Subcutaneous abdominal adipose tissue (tissue), 5 donors: Measurements from ENCODE around the gene ZKSCAN8.

Source experiments
- H3K27ac ChIP-seq: one replicate; pipeline ENCODE4 v1.7.0; 2013; ENCODE audit warnings: low read depth, mild to moderate bottlenecking, inconsistent platforms, low read length, moderate library complexity
- H3K27me3 ChIP-seq, 5 donors: one replicate each; pipeline ENCODE4 v1.7.0; 2013; ENCODE audit warnings: low read length in 5 of 5, inconsistent platforms in 1 of 5; ENCODE audit not compliant: control insufficient read depth in 5 of 5, insufficient read depth in 4 of 5
- H3K36me3 ChIP-seq, 5 donors: one replicate each; pipeline ENCODE4 v1.7.0; 2013; ENCODE audit warnings: low read length in 5 of 5; ENCODE audit not compliant: control insufficient read depth in 5 of 5, insufficient read depth in 5 of 5
- H3K4me1 ChIP-seq, 5 donors: one replicate each; pipeline ENCODE4 v1.7.0; 2013; ENCODE audit warnings: low read length in 5 of 5, mild to moderate bottlenecking in 3 of 5, moderate library complexity in 1 of 5; ENCODE audit not compliant: control insufficient read depth in 5 of 5, insufficient read depth in 5 of 5
- H3K4me3 ChIP-seq, 5 donors: one replicate each; pipeline ENCODE4 v1.7.0; 2013; ENCODE audit warnings: low read length in 5 of 5, low read depth in 1 of 5
- H3K9ac ChIP-seq, 5 donors: one replicate each; pipeline ENCODE4 v1.7.0; 2013; ENCODE audit warnings: low read length in 5 of 5, mild to moderate bottlenecking in 4 of 5, moderate library complexity in 3 of 5
- H3K9me3 ChIP-seq, 5 donors: one replicate each; pipeline ENCODE4 v1.7.0; 2013; ENCODE audit warnings: low read length in 5 of 5; ENCODE audit not compliant: control insufficient read depth in 5 of 5
- donor health status: healthy.
- donor health status: healthy.
- donor health status: healthy.
- donor health status: healthy.
- donor health status: healthy.

Gene ZKSCAN8

GRCh38 chr6:28158318-28158717, 16.6 kb downstream of the ZKSCAN8 start:
- Histone ChIP-seq H3K36me3 (peaks cover 23 to 50% (median 38%) of the 10 kb centered on the region in 5 donors), H3K9me3 (no peaks in the 10 kb centered on the region)

GRCh38 chr6:28159029-28159607, 17.4 kb downstream of the ZKSCAN8 start:
- Histone ChIP-seq H3K27ac (no peak overlapping the region), H3K9ac (no peak overlapping the region), H3K9me3 (no peaks in the 10 kb centered on the region), H3K27me3 (no peaks in the 10 kb centered on the region), H3K4me1 (peaks cover 0 to 17% (median 13%) of the 10 kb centered on the region in 5 donors), H3K4me3 (no peak overlapping the region), H3K36me3 (peaks cover 15 to 42% (median 30%) of the 10 kb centered on the region in 5 donors)

More at GRCh38 chr6:28158318-28158717, 16.6 kb downstream of the ZKSCAN8 start:
- Histone ChIP-seq H3K4me1 (peaks cover 6 to 17% (median 13%) of the 10 kb centered on the region in 5 donors), H3K4me3 (no peak overlapping the region), H3K27me3 (peaks cover 0 to 4% (median 0%) of the 10 kb centered on the region in 5 donors), H3K27ac (no peak overlapping the region), H3K9ac (no peak overlapping the region)

- no peak overlapping the region for H3K9ac ChIP-seq
- H3K27me3 ChIP-seq, result no peaks in the 10 kb centered on the region
- no peaks in the 10 kb centered on the region for H3K9me3 ChIP-seq
- H3K4me3 ChIP-seq, result no peak overlapping the region
- no peak overlapping the region for H3K27ac ChIP-seq
- H3K4me1 ChIP-seq, result peaks cover 0 to 17% (median 13%) of the 10 kb centered on the region in 5 donors
- H3K36me3 ChIP-seq, result peaks cover 4 to 30% (median 19%) of the 10 kb centered on the region in 5 donors
Observed at GRCh38 chr6:28160233-28160632, 18.6 kb downstream of the ZKSCAN8 start.

- no peaks in the 10 kb centered on the region for H3K27me3 ChIP-seq
- peak overlapping the region; percentile 75 to 93 (median 80) for H3K4me3 ChIP-seq
- H3K4me1 ChIP-seq, result peaks cover 0 to 17% (median 13%) of the 10 kb centered on the region in 5 donors
- H3K36me3 ChIP-seq, result peaks cover 2 to 18% (median 7%) of the 10 kb centered on the region in 5 donors
- H3K9ac ChIP-seq, result peak overlapping the region in 4 of 5 donors; percentile 8 to 73 (median 48)
- no peaks in the 10 kb centered on the region for H3K9me3 ChIP-seq
- H3K27ac ChIP-seq, result peak overlapping the region; percentile 27
Observed at GRCh38 chr6:28161410-28162079, 19.9 kb downstream of the ZKSCAN8 start.

- H3K4me1 ChIP-seq, result peaks cover 0 to 17% (median 13%) of the 10 kb centered on the region in 5 donors
- H3K4me3 ChIP-seq, result no peak overlapping the region
- H3K36me3 ChIP-seq, result peaks cover 0 to 8% (median 0%) of the 10 kb centered on the region in 5 donors
- H3K27me3 ChIP-seq, result no peaks in the 10 kb centered on the region
- H3K9ac ChIP-seq, result no peak overlapping the region
- no peak overlapping the region for H3K27ac ChIP-seq
- H3K9me3 ChIP-seq, result no peaks in the 10 kb centered on the region
Observed at GRCh38 chr6:28165563-28165962, 23.9 kb downstream of the ZKSCAN8 start.

- Histone ChIP-seq H3K27me3 (no peaks in the 10 kb centered on the region), H3K9me3 (no peaks in the 10 kb centered on the region), H3K9ac (no peak overlapping the region), H3K4me3 (no peak overlapping the region), H3K4me1 (peaks cover 0 to 5% (median 3%) of the 10 kb centered on the region in 5 donors), H3K27ac (no peak overlapping the region), H3K36me3 (peaks cover 0 to 12% (median 0%) of the 10 kb centered on the region in 5 donors)
Observed at GRCh38 chr6:28167068-28167467, 25.4 kb downstream of the ZKSCAN8 start.

GRCh38 chr6:28167926-28168325, 26.2 kb downstream of the ZKSCAN8 start:
- Histone ChIP-seq H3K9me3 (no peaks in the 10 kb centered on the region), H3K27me3 (no peaks in the 10 kb centered on the region), H3K27ac (no peak overlapping the region), H3K9ac (no peak overlapping the region), H3K36me3 (peaks cover 0 to 12% (median 0%) of the 10 kb centered on the region in 5 donors), H3K4me1 (no peaks in the 10 kb centered on the region), H3K4me3 (no peak overlapping the region)

- no peak overlapping the region for H3K4me3 ChIP-seq
- no peak overlapping the region for H3K9ac ChIP-seq
- no peaks in the 10 kb centered on the region for H3K27me3 ChIP-seq
- no peaks in the 10 kb centered on the region for H3K4me1 ChIP-seq
- peaks cover 0 to 12% (median 0%) of the 10 kb centered on the region in 5 donors for H3K36me3 ChIP-seq
- H3K9me3 ChIP-seq, result no peaks in the 10 kb centered on the region
- H3K27ac ChIP-seq, result no peak overlapping the region
Observed at GRCh38 chr6:28171271-28171670, 29.6 kb downstream of the ZKSCAN8 start.

GRCh38 chr6:28172006-28172405, 30.3 kb downstream of the ZKSCAN8 start:
- Histone ChIP-seq H3K9me3 (no peaks in the 10 kb centered on the region), H3K4me1 (no peaks in the 10 kb centered on the region), H3K27ac (no peak overlapping the region), H3K27me3 (no peaks in the 10 kb centered on the region), H3K9ac (no peak overlapping the region), H3K36me3 (peaks cover 0 to 11% (median 0%) of the 10 kb centered on the region in 5 donors), H3K4me3 (no peak overlapping the region)

GRCh38 chr6:28176373-28176772, 34.7 kb downstream of the ZKSCAN8 start:
- Histone ChIP-seq H3K27me3 (no peaks in the 10 kb centered on the region), H3K4me3 (no peak overlapping the region), H3K9ac (no peak overlapping the region), H3K9me3 (no peaks in the 10 kb centered on the region), H3K36me3 (peaks cover 0 to under 1% (median 0%) of the 10 kb centered on the region in 5 donors), H3K4me1 (no peaks in the 10 kb centered on the region), H3K27ac (no peak overlapping the region)
